Measurements from ENCODE around the gene MACROD2.

GRCh38 chr20:14304472-14304871 is 309.2 kb downstream of the MACROD2 start:
- TF ChIP-seq EZH2 (IDR thresholded peaks at IDR 0.05; ENCODE audit: borderline replicate concordance, low read length) (no peak), CTCF (conservative IDR thresholded peaks at IDR 0.05 in 1 of 2, IDR thresholded peaks at IDR 0.05 in 1 of 2; ENCODE audit: extremely low read depth in 1 of 2, insufficient read depth in 1 of 2, low read depth in 1 of 2, low read length in 2 of 2) (no peak)

Measured in mammary epithelial cell (primary cell).